Omental fat pad (tissue), 4 donors: Measurements from ENCODE around the gene TPRG1. TPM values are rescaled to one million over a fixed set of nuclear protein-coding genes. Genes with fewer than 3 reads are reported as not detected.

Experiments used
- ATAC-seq: fragments of 150-250 bp; one replicate; pipeline ENCODE4 v1.9.1; 2016; ENCODE audit warnings: mild to moderate bottlenecking, moderate library complexity; ENCODE audit not compliant: low FRiP score
- DNase-seq: peaks from one replicate; pipeline ENCODE4 v3.0.0-alpha.2; 2019; ENCODE audit warnings: low spot score
- total RNA-seq, 4 donors: library from RNA; depleted of rRNA; stranded (reverse); fragments of >200 nt; gene quantifications; one replicate each; pipeline ENCODE4 v1.1.0, GENCODE V29; 2016
- TF ChIP-seq, protein P1 (sequence below), 3 donors: fragments of 450-650 bp; IDR thresholded peaks; one replicate each; pipeline ENCODE4 v1.5.1; 2016 to 2017; ENCODE audit warnings: antibody characterized with exemption in 3 of 3, mild to moderate bottlenecking in 3 of 3, moderate library complexity in 2 of 3

Gene TPRG1
- total RNA-seq, 4 donors from 2014 or later = 7.1 to 18.3 (median 13.8) TPM

DNA sequence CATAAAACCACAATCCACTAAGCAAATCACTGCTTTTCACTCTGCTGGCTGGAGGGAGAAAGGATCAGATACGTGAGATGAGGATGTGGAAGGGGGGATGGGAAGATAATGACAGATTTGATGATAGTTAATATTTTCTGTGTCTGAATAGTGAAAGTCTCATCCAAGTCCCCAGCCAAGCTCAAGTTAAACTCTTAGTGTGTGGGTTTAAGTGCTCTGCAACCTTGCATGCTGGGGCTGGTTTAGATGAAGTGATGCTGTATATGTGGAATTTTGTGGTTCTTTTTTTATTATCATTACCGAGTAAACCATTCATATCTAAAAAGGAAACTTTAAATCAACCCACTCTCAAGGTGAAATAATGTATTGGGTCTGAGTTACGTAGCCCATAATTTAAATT, 111.0 kb downstream of the TPRG1 start:
- no peak for DNase-seq
- TF ChIP-seq, protein P1, sequence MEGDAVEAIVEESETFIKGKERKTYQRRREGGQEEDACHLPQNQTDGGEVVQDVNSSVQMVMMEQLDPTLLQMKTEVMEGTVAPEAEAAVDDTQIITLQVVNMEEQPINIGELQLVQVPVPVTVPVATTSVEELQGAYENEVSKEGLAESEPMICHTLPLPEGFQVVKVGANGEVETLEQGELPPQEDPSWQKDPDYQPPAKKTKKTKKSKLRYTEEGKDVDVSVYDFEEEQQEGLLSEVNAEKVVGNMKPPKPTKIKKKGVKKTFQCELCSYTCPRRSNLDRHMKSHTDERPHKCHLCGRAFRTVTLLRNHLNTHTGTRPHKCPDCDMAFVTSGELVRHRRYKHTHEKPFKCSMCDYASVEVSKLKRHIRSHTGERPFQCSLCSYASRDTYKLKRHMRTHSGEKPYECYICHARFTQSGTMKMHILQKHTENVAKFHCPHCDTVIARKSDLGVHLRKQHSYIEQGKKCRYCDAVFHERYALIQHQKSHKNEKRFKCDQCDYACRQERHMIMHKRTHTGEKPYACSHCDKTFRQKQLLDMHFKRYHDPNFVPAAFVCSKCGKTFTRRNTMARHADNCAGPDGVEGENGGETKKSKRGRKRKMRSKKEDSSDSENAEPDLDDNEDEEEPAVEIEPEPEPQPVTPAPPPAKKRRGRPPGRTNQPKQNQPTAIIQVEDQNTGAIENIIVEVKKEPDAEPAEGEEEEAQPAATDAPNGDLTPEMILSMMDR (IDR thresholded peaks at IDR 0.05) = no peak
- ATAC-seq = no peak

DNA sequence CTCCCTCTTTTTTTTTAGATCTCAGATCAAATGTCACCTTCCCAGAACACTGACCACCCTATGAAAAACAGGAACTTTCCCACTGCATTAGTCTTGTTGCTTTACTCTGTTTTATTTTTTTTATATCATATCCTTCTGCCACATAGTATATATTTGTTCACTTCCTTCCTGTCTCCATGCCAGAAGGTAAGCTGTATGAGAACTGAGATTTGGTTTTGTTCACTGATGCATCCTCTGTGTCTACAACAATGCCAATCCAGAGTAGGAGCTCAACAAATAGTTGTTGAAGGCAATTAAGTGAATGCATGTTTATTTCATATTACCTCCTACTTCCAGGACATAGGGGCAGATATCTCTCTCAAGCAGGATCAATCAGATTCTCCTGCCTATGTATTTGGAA, 114.4 kb downstream of the TPRG1 start:
- DNase-seq (no peak), ATAC-seq (no peak)
- TF ChIP-seq, protein P1 (IDR thresholded peaks at IDR 0.05) = no peak

DNA sequence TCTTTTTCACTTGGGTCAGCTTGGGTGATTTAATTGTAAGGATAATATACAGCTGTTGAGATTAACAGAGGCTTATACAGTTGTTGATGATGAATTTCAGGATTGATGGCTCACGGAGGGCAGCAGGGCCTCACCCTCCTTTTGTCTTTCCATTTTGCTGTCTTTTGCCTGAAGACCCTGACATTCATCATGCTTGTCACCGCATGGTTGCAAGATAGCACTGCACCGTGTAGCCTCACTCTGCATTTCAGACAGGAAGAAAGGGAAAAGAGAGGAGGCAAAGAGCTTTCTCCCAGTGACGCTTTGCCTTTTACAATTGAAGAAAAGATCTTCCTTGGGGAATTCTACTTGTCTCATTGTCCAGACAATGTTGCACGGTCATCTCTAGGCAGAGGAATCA, 115.1 kb downstream of the TPRG1 start:
- TF ChIP-seq, protein P1 (IDR thresholded peaks at IDR 0.05) = no peak
- DNase-seq (no peak), ATAC-seq (no peak)

DNA sequence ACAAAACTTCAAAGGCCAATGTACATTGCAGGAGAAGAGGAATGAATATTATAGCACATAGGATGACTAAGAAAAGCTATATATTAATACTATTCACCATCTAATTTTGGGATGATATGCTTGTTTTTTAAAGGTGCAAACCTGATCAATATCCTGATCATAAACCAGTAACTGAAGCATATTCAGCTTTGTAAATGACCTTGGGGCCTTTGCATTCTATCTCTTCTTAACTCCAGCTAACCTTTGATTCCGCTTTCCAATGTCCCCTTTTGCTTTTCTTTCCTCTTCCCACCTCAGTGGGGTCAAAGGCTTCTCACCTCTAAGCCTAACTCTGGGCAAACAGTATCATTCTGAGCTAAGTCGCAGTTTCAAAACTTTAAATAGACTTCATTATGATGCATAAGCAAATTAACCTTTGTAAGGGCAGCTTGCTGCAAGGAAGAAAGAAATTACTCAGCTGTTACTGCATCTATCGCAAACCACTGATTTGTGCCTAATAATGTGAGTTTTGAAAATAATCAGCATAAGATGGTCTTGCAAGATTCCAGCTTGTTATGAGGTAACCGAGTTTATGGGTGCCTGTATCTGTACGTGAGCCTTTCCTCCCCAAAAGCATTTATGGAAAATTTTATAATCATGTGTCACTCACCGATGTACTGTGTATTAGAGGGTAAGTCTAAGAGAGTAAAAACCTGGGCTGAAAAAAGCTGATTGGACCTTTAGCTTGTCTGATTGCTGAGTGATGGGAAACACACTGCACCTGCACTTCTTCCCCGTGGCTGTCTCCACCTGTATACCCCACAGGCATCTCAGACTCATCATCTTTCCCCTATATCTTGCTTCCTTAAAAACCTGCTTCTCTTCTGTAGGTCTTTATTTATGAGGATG, 116.8 kb downstream of the TPRG1 start:
- TF ChIP-seq, protein P1 (IDR thresholded peaks at IDR 0.05) = no peak
- no peak for DNase-seq
- ATAC-seq = no peak

DNA sequence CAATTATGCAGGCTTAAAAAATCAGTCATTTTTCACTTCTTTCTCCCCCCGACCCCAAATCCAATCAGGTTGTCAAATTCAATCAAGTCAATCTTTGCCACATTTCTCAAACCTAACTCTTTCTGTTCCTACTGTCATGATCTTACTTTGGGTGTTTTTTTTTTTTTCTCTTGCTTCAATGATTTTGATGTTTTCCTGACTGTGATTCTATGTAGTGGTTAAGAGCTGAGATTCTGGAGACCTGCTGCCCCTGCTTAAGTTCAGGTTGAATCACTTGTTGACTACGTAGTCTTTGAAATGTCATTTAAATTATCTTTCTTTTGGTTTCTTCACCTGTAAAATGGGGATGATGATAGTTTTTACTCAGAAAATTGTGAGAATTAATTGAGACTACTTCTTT, 117.5 kb downstream of the TPRG1 start:
- TF ChIP-seq, protein P1 (IDR thresholded peaks at IDR 0.05) = no peak
- ATAC-seq (no peak), DNase-seq (no peak)

DNA sequence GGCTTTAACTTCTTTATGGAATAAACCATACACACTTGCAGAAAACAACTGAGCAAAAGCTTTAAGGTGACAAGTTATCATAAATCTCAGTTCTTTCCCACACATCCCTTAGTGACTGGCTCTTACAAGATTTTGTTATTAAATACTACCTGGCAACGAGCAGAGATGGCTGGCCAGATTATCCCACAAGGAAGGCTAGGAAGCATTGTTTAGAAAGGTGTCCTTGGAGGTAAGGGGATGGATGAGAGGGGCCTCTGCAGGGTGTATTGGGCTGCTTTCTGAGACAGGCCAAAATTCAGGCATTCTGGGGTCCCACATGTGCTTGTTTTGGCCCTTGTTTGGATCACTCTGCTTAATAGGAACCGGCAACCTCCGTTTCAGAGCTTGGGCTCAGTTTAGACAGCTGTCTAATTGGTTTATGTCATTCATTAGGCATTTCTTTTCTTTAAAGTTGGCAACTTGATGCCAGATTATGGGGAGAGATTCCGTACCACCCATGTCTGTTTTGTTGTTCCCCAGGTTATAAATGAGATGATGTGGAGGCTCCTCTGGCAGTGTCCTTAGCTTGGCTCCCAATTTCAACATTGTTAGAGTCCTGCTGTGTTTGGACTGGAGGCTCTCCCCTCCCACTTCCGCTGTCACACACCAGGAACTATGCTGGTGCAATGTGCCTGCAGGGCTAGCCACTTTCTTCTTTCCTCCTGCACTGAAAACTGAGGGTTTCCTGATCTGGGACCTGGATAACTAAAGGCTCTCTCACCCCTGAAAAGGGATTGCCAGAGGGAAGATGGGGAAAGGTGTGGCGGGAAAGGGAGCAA, 121.1 kb downstream of the TPRG1 start:
- DNase-seq (no peak), ATAC-seq (no peak)
- TF ChIP-seq, protein P1 (IDR thresholded peaks at IDR 0.05) = no peak
